ENCODE results near the gene YARS1. TPM values are rescaled to one million over a fixed set of nuclear protein-coding genes. Genes with fewer than 3 reads are reported as not detected.

The YARS1 gene
- total and polyA plus RNA-seq, 2 of the 4 experiments (the other 2 are of a cell fraction): 100 to 166 TPM

DNA sequence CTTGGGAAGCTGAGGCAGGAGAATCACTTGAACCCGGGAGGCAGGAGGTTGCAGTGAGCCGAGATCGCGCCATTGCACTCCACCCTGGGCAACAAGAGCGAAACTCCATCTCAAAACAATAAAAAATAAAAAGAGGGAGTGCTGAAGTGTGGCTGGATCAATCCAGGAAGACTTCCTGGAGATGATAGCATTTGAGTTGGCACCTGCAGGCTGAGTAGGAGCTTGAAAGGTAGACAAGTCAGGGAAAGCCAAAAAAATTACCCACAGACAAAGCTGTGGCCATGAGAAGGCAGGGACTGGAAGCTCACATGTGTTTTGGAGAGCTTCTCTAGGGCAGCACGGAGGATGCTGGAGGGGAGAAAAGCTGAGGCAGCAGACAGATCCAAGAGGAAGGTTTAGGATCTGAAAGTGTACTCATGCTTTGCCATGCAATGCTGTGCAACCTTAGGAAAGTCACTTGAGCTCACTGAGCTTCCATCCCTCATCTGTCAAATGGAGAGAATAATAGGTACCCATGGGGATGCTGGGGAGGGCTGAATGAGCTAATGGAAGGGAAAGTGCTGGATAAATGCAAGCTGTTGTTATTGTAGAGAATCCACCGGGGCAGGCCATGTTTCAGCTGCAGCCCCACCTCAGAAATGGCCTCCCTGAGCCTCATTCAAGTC is 88.6 kb downstream of the YARS1 start (continued):
- TF ChIP-seq BHLHE40 (IDR thresholded peaks at IDR 0.05; ENCODE audit: low read depth, low read length) (no peak), RFX5 (IDR thresholded peaks at IDR 0.05; ENCODE audit: low read depth, low read length) (no peak), RAD21 (IDR thresholded peaks at IDR 0.05; ENCODE audit: low read length) (no peak)
- TF ChIP-seq, protein P1, sequence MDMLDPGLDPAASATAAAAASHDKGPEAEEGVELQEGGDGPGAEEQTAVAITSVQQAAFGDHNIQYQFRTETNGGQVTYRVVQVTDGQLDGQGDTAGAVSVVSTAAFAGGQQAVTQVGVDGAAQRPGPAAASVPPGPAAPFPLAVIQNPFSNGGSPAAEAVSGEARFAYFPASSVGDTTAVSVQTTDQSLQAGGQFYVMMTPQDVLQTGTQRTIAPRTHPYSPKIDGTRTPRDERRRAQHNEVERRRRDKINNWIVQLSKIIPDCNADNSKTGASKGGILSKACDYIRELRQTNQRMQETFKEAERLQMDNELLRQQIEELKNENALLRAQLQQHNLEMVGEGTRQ (IDR thresholded peaks at IDR 0.05; ENCODE audit: low read depth, low read length): no peak

DNA sequence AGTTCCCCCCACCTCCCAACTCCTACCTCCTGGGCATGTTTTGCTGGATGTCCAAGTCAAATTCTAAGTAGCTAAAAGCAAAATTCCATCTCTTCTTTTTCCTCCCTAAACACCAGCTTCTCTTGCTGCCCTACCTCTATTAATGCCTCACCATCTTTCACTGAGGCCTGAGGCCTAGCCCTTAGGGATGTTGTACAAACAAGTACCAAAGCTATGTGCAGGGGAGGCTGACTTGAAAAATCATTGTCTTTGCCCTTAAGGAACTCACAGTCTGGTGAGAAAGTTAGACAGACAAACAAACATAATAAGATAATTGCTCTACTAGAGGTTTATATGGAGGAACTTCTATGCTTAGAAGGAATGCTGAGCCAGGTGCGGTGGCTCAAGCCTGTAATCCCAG is 89.3 kb downstream of the YARS1 start:
- Histone ChIP-seq H3K79me1 (ENCODE audit: low read depth in 1 of 2, low read length in 2 of 2) (no peaks in the 10 kb centered on the region), H3K9ac (ENCODE audit: low read depth, low read length) (no peak overlapping the region), H2BK20ac (ENCODE audit: low read depth, low read length) (no peak overlapping the region), H3K27ac (ENCODE audit: insufficient read depth, low read length) (no peak overlapping the region), H4K20me1 (ENCODE audit: insufficient read depth, low read length) (no peaks in the 10 kb centered on the region), H3K14ac (replicated peaks; ENCODE audit: low read depth, low read length) (no peak overlapping the region), H3K4ac (ENCODE audit: low read depth, low read length) (no peak overlapping the region; the same call in 1 of the 2 replicates), H3K18ac (ENCODE audit: low read depth, low read length) (no peak overlapping the region), H3K4me3 (ENCODE audit: insufficient read depth, low read depth, low read length) (no peak overlapping the region), H3K36me3 (ENCODE audit: control insufficient read depth, insufficient read depth, low read length) (no peaks in the 10 kb centered on the region), H3K56ac (ENCODE audit: extremely low read depth, insufficient read depth, low read length) (no peak overlapping the region), H2BK15ac (ENCODE audit: low read depth, low read length) (no peak overlapping the region; the same call in 2 of the 3 replicates), H3K27me3 (ENCODE audit: control insufficient read depth, insufficient read depth, low read length) (no peaks in the 10 kb centered on the region), H2AFZ (replicated peaks; ENCODE audit: low read length, poor library complexity) (peak overlapping the region; percentile 56), H4K91ac (ENCODE audit: insufficient read depth, low read depth, low read length) (no peak overlapping the region), H4K5ac (ENCODE audit: low read depth, low read length) (no peak overlapping the region), H3K4me1 (ENCODE audit: control insufficient read depth, insufficient read depth, low read length) (peaks cover 13% of the 10 kb centered on the region), H2AK9ac (replicated peaks; ENCODE audit: low read depth, low read length, poor library complexity) (no peak overlapping the region), H3K9me1 (ENCODE audit: insufficient read depth, low read length) (peaks cover 15% of the 10 kb centered on the region), H3K23ac (ENCODE audit: low read depth, low read length) (no peak overlapping the region), H2BK120ac (ENCODE audit: low read depth, low read length) (no peak overlapping the region; the same call in 1 of the 2 replicates), H4K8ac (ENCODE audit: low read depth in 2 of 2, low read length in 2 of 2) (no peak overlapping the region), H3K9me3 (ENCODE audit: control insufficient read depth, insufficient read depth, low read length) (no peaks in the 10 kb centered on the region), H2AK5ac (ENCODE audit: low read depth, low read length) (no peak overlapping the region; the same call in 1 of the 2 replicates), H2BK5ac (ENCODE audit: low read depth, low read length, poor library complexity, severe bottlenecking) (no peak overlapping the region), H3K4me2 (ENCODE audit: low read depth, low read length) (no peak overlapping the region)
- WGBS, 2 experiments (ENCODE audit: extremely low coverage in 2 of 2, insufficient read length in 1 of 2): no CpG with 5 or more reads among the region's 1 CpG
- no TSS peak for BruUV-seq (replicated peaks)
- ChIA-PET CTCF (interaction anchor here (2.9 kb wide), 1 partner anchor 16 kb away, joined by 11 read pairs; no protein-coding TSS in a partner anchor), POLR2A (ENCODE audit: unreplicated experiment) (no interaction called here)
- no peak for TF ChIP-seq POLR2A (IDR thresholded peaks at IDR 0.05; ENCODE audit: low read depth, low read length)
- no peak for TF ChIP-seq CHD1 (IDR thresholded peaks at IDR 0.05; ENCODE audit: low read depth, low read length)
- no peak for TF ChIP-seq RFX5 (IDR thresholded peaks at IDR 0.05; ENCODE audit: low read depth, low read length)
- no peak for TF ChIP-seq NFE2L2 (IDR thresholded peaks at IDR 0.05; ENCODE audit: low read depth, low read length)
- no peak for TF ChIP-seq MXI1 (IDR thresholded peaks at IDR 0.05; ENCODE audit: borderline replicate concordance, low read depth, low read length)
- no peak for TF ChIP-seq CEBPB (IDR thresholded peaks at IDR 0.05; ENCODE audit: low read depth, low read length)
- TF ChIP-seq BHLHE40 (IDR thresholded peaks at IDR 0.05; ENCODE audit: low read depth, low read length): no peak
- TF ChIP-seq, protein P2, sequence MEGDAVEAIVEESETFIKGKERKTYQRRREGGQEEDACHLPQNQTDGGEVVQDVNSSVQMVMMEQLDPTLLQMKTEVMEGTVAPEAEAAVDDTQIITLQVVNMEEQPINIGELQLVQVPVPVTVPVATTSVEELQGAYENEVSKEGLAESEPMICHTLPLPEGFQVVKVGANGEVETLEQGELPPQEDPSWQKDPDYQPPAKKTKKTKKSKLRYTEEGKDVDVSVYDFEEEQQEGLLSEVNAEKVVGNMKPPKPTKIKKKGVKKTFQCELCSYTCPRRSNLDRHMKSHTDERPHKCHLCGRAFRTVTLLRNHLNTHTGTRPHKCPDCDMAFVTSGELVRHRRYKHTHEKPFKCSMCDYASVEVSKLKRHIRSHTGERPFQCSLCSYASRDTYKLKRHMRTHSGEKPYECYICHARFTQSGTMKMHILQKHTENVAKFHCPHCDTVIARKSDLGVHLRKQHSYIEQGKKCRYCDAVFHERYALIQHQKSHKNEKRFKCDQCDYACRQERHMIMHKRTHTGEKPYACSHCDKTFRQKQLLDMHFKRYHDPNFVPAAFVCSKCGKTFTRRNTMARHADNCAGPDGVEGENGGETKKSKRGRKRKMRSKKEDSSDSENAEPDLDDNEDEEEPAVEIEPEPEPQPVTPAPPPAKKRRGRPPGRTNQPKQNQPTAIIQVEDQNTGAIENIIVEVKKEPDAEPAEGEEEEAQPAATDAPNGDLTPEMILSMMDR (conservative IDR thresholded peaks at IDR 0.05; ENCODE audit: low read depth, low read length): no peak
- TF ChIP-seq RAD21 (IDR thresholded peaks at IDR 0.05; ENCODE audit: low read length): no peak
- no peak for TF ChIP-seq RCOR1 (IDR thresholded peaks at IDR 0.05; ENCODE audit: insufficient replicate concordance, low read length)
- no peak for TF ChIP-seq MAFK (IDR thresholded peaks at IDR 0.05; ENCODE audit: low read depth, low read length)
- no peak for ATAC-seq (ENCODE audit: low read depth)
- DNase-seq: no peak
- in situ Hi-C loops (cut with MboI; ENCODE audit: low sequenced_read_pairs): no loop called here
- intact Hi-C loops (cut with micrococcal nuclease): no loop called here
- dilution Hi-C loops (cut with HindIII; ENCODE audit: low sequenced_read_pairs, unreplicated experiment): no loop called here
